ENCODE data around the gene PAX8.
"Not testable (repeated sequence)": the region's sequence is repeated elsewhere in the genome, so short reads cannot be mapped to it uniquely, and the experiment has no call there.

The PAX8 gene

GRCh38 chr2:113314663-113315062 is 35.9 kb upstream of the PAX8 start:
- H3K18ac ChIP-seq (ENCODE audit: low read length); H2BK12ac ChIP-seq (ENCODE audit: low read length); H3K27me3 ChIP-seq (ENCODE audit: control insufficient read depth in 3 of 3, insufficient read depth in 3 of 3, low read depth in 1 of 3, low read length in 3 of 3); H2BK120ac ChIP-seq (ENCODE audit: low read depth, low read length); H3K14ac ChIP-seq (ENCODE audit: low read length); H3K9ac ChIP-seq (ENCODE audit: low read depth, low read length, poor library complexity); H3K4me3 ChIP-seq (ENCODE audit: low read length in 2 of 2); DNase-seq (ENCODE audit: low spot score); H2AK5ac ChIP-seq (ENCODE audit: low read depth, low read length); H3K4me2 ChIP-seq (ENCODE audit: insufficient read depth, low read length, poor library complexity, severe bottlenecking); H3K23ac ChIP-seq (ENCODE audit: low read depth, low read length, poor library complexity); H2BK15ac ChIP-seq (ENCODE audit: low read length); H3K36me3 ChIP-seq (replicated peaks in 1 of 2; ENCODE audit: control insufficient read depth in 2 of 2, insufficient read depth in 2 of 2, low read length in 2 of 2); H3K9me3 ChIP-seq (replicated peaks in 1 of 2; ENCODE audit: control insufficient read depth in 2 of 2, insufficient read depth in 1 of 2, low read depth in 1 of 2, low read length in 2 of 2); H2AFZ ChIP-seq (ENCODE audit: low read length); H2BK5ac ChIP-seq (ENCODE audit: low read length); H3K79me1 ChIP-seq (ENCODE audit: low read depth, low read length); H3K27ac ChIP-seq (replicated peaks; ENCODE audit: low read length); H4K8ac ChIP-seq (ENCODE audit: low read depth, low read length); H4K91ac ChIP-seq (ENCODE audit: low read depth, low read length, poor library complexity); H3K4ac ChIP-seq (ENCODE audit: low read length): not testable (repeated sequence)
- peaks cover 9 to 13% of the 10 kb centered on the region in 2 donors for H3K4me1 ChIP-seq (ENCODE audit: control insufficient read depth in 2 of 2, insufficient read depth in 1 of 2, low read depth in 1 of 2, low read length in 2 of 2)

GRCh38 chr2:113314176-113314575 is 35.5 kb upstream of the PAX8 start:
- H3K4me2 ChIP-seq (ENCODE audit: insufficient read depth, low read length, poor library complexity, severe bottlenecking); H3K14ac ChIP-seq (ENCODE audit: low read length); H3K9me3 ChIP-seq (replicated peaks in 1 of 2; ENCODE audit: control insufficient read depth in 2 of 2, insufficient read depth in 1 of 2, low read depth in 1 of 2, low read length in 2 of 2); H3K23ac ChIP-seq (ENCODE audit: low read depth, low read length, poor library complexity); H4K91ac ChIP-seq (ENCODE audit: low read depth, low read length, poor library complexity); H3K27ac ChIP-seq (replicated peaks; ENCODE audit: low read length); H2BK12ac ChIP-seq (ENCODE audit: low read length); DNase-seq (ENCODE audit: low spot score); H2BK15ac ChIP-seq (ENCODE audit: low read length); H3K9ac ChIP-seq (ENCODE audit: low read depth, low read length, poor library complexity); H4K8ac ChIP-seq (ENCODE audit: low read depth, low read length); H2AFZ ChIP-seq (ENCODE audit: low read length); H3K18ac ChIP-seq (ENCODE audit: low read length); H2BK120ac ChIP-seq (ENCODE audit: low read depth, low read length); H3K79me1 ChIP-seq (ENCODE audit: low read depth, low read length); H3K36me3 ChIP-seq (replicated peaks in 1 of 2; ENCODE audit: control insufficient read depth in 2 of 2, insufficient read depth in 2 of 2, low read length in 2 of 2); H2AK5ac ChIP-seq (ENCODE audit: low read depth, low read length); H3K4me3 ChIP-seq (ENCODE audit: low read length in 2 of 2); H3K27me3 ChIP-seq (ENCODE audit: control insufficient read depth in 3 of 3, insufficient read depth in 3 of 3, low read depth in 1 of 3, low read length in 3 of 3); H2BK5ac ChIP-seq (ENCODE audit: low read length); H3K4ac ChIP-seq (ENCODE audit: low read length): not testable (repeated sequence)
- peaks cover 9 to 15% of the 10 kb centered on the region in 2 donors for H3K4me1 ChIP-seq (ENCODE audit: control insufficient read depth in 2 of 2, insufficient read depth in 1 of 2, low read depth in 1 of 2, low read length in 2 of 2)
- WGBS, 2 donors (ENCODE audit: extremely low coverage in 2 of 2, insufficient read length in 2 of 2, insufficient replicate concordance in 1 of 2), result no CpG with 5 or more reads among the region's 3 CpGs

- H3K4me1 ChIP-seq (ENCODE audit: control insufficient read depth in 2 of 2, insufficient read depth in 1 of 2, low read depth in 1 of 2, low read length in 2 of 2), result peaks cover 10 to 16% of the 10 kb centered on the region in 2 donors
- not testable (repeated sequence) for H3K4me2 ChIP-seq (ENCODE audit: insufficient read depth, low read length, poor library complexity, severe bottlenecking); H3K4me3 ChIP-seq (ENCODE audit: low read length in 2 of 2); H3K9me3 ChIP-seq (replicated peaks in 1 of 2; ENCODE audit: control insufficient read depth in 2 of 2, insufficient read depth in 1 of 2, low read depth in 1 of 2, low read length in 2 of 2); H2BK15ac ChIP-seq (ENCODE audit: low read length); H3K23ac ChIP-seq (ENCODE audit: low read depth, low read length, poor library complexity); H3K14ac ChIP-seq (ENCODE audit: low read length); H3K27me3 ChIP-seq (ENCODE audit: control insufficient read depth in 3 of 3, insufficient read depth in 3 of 3, low read depth in 1 of 3, low read length in 3 of 3); H2BK12ac ChIP-seq (ENCODE audit: low read length); H3K79me1 ChIP-seq (ENCODE audit: low read depth, low read length); H3K18ac ChIP-seq (ENCODE audit: low read length); H4K8ac ChIP-seq (ENCODE audit: low read depth, low read length); H2AFZ ChIP-seq (ENCODE audit: low read length); H3K27ac ChIP-seq (replicated peaks; ENCODE audit: low read length); H2BK5ac ChIP-seq (ENCODE audit: low read length); H3K4ac ChIP-seq (ENCODE audit: low read length); DNase-seq (ENCODE audit: low spot score); H3K36me3 ChIP-seq (replicated peaks in 1 of 2; ENCODE audit: control insufficient read depth in 2 of 2, insufficient read depth in 2 of 2, low read length in 2 of 2); H3K9ac ChIP-seq (ENCODE audit: low read depth, low read length, poor library complexity); H2BK120ac ChIP-seq (ENCODE audit: low read depth, low read length); H2AK5ac ChIP-seq (ENCODE audit: low read depth, low read length); H4K91ac ChIP-seq (ENCODE audit: low read depth, low read length, poor library complexity)
- no CpG with 5 or more reads among the region's 1 CpG for WGBS, 2 donors (ENCODE audit: extremely low coverage in 2 of 2, insufficient read length in 2 of 2, insufficient replicate concordance in 1 of 2)
Observed at GRCh38 chr2:113311781-113312180, 33.1 kb upstream of the PAX8 start.

- not testable (repeated sequence) for H2AFZ ChIP-seq (ENCODE audit: low read length); H2BK120ac ChIP-seq (ENCODE audit: low read depth, low read length); H2BK15ac ChIP-seq (ENCODE audit: low read length); H2BK5ac ChIP-seq (ENCODE audit: low read length); H3K4me3 ChIP-seq (ENCODE audit: low read length in 2 of 2); H3K14ac ChIP-seq (ENCODE audit: low read length); H2BK12ac ChIP-seq (ENCODE audit: low read length); H3K4ac ChIP-seq (ENCODE audit: low read length); H3K4me2 ChIP-seq (ENCODE audit: insufficient read depth, low read length, poor library complexity, severe bottlenecking); DNase-seq (ENCODE audit: low spot score); H4K91ac ChIP-seq (ENCODE audit: low read depth, low read length, poor library complexity); H3K27me3 ChIP-seq (ENCODE audit: control insufficient read depth in 3 of 3, insufficient read depth in 3 of 3, low read depth in 1 of 3, low read length in 3 of 3); H3K27ac ChIP-seq (replicated peaks; ENCODE audit: low read length); H3K36me3 ChIP-seq (replicated peaks in 1 of 2; ENCODE audit: control insufficient read depth in 2 of 2, insufficient read depth in 2 of 2, low read length in 2 of 2); H3K9me3 ChIP-seq (replicated peaks in 1 of 2; ENCODE audit: control insufficient read depth in 2 of 2, insufficient read depth in 1 of 2, low read depth in 1 of 2, low read length in 2 of 2); H4K8ac ChIP-seq (ENCODE audit: low read depth, low read length); H3K79me1 ChIP-seq (ENCODE audit: low read depth, low read length); H2AK5ac ChIP-seq (ENCODE audit: low read depth, low read length); H3K23ac ChIP-seq (ENCODE audit: low read depth, low read length, poor library complexity); H3K9ac ChIP-seq (ENCODE audit: low read depth, low read length, poor library complexity)
- peaks cover 13 to 22% of the 10 kb centered on the region in 2 donors for H3K4me1 ChIP-seq (ENCODE audit: control insufficient read depth in 2 of 2, insufficient read depth in 1 of 2, low read depth in 1 of 2, low read length in 2 of 2)
- H3K18ac ChIP-seq (ENCODE audit: low read length), result peak overlapping the region; percentile 7
- WGBS, 2 donors (ENCODE audit: extremely low coverage in 2 of 2, insufficient read length in 2 of 2, insufficient replicate concordance in 1 of 2), result no CpG with 5 or more reads among the region's 3 CpGs
Observed at GRCh38 chr2:113311191-113311590, 32.5 kb upstream of the PAX8 start.
